Trophoblast cell (in vitro differentiated cells and primary cell): Measurements from ENCODE around the gene SLC6A2.

Source experiments
- DNase-seq, 2 donors: peaks; one replicate each; pipeline ENCODE4 v3.0.0-alpha.2; 2016
- H2AFZ ChIP-seq: 2 replicates; pipeline ENCODE4 v1.6.1; 2013; ENCODE audit warnings: low read length, moderate library complexity, mild to moderate bottlenecking; ENCODE audit not compliant: insufficient read depth, poor library complexity
- H2AK5ac ChIP-seq: 2 replicates; pipeline ENCODE4 v1.6.1; 2013; ENCODE audit warnings: mild to moderate bottlenecking, low read length
- H2BK120ac ChIP-seq: 2 replicates; pipeline ENCODE4 v1.6.1; 2013; ENCODE audit warnings: low read length, mild to moderate bottlenecking, moderate library complexity; ENCODE audit not compliant: insufficient read depth, poor library complexity
- H2BK12ac ChIP-seq: 2 replicates; pipeline ENCODE4 v1.6.1; 2013; ENCODE audit warnings: mild to moderate bottlenecking, low read length, moderate library complexity
- H2BK5ac ChIP-seq: 2 replicates; pipeline ENCODE4 v1.6.1; 2013; ENCODE audit warnings: low read length, low read depth, moderate library complexity, mild to moderate bottlenecking; ENCODE audit not compliant: poor library complexity
- H3K14ac ChIP-seq: 2 replicates; pipeline ENCODE4 v1.6.1; 2013; ENCODE audit warnings: mild to moderate bottlenecking, low read length
- H3K18ac ChIP-seq: 2 replicates; pipeline ENCODE4 v1.6.1; 2013; ENCODE audit warnings: mild to moderate bottlenecking, low read length
- H3K23ac ChIP-seq: 2 replicates; pipeline ENCODE4 v1.6.1; 2013; ENCODE audit warnings: low read length
- H3K27ac ChIP-seq: 2 replicates; pipeline ENCODE4 v1.5.1; 2013; ENCODE audit warnings: low read depth, mild to moderate bottlenecking, inconsistent platforms, low read length, moderate library complexity
- H3K27me3 ChIP-seq: 2 replicates; pipeline ENCODE4 v1.6.1; 2013; ENCODE audit warnings: inconsistent platforms, mild to moderate bottlenecking, low read length, moderate library complexity; ENCODE audit not compliant: insufficient read depth
- H3K36me3 ChIP-seq, 2 experiments: 1 replicate in 1 of 2; 2 replicates in 1 of 2; pipeline ENCODE4 v1.6.1; 2013; ENCODE audit warnings: low read length in 2 of 2, mild to moderate bottlenecking in 2 of 2, moderate library complexity in 1 of 2; ENCODE audit not compliant: insufficient read depth in 2 of 2, control insufficient read depth in 1 of 2
- H3K4ac ChIP-seq: 2 replicates; pipeline ENCODE4 v1.6.1; 2013; ENCODE audit warnings: low read depth, mild to moderate bottlenecking, low read length, moderate library complexity
- H3K4me1 ChIP-seq, 2 experiments: 1 replicate in 1 of 2; 2 replicates in 1 of 2; pipeline ENCODE4 v1.6.1; 2013; ENCODE audit warnings: low read length in 2 of 2, mild to moderate bottlenecking in 2 of 2, moderate library complexity in 1 of 2; ENCODE audit not compliant: insufficient read depth in 2 of 2, control insufficient read depth in 1 of 2
- H3K4me2 ChIP-seq: 2 replicates; pipeline ENCODE4 v1.6.1; 2013; ENCODE audit warnings: inconsistent platforms, mild to moderate bottlenecking, low read length, moderate library complexity
- H3K4me3 ChIP-seq: 2 replicates; pipeline ENCODE4 v1.5.1; 2013; ENCODE audit warnings: mild to moderate bottlenecking, low read depth, low read length, inconsistent platforms
- H3K79me1 ChIP-seq: one replicate; pipeline ENCODE4 v1.6.1; 2013; ENCODE audit warnings: low read length
- H3K79me2 ChIP-seq: 2 replicates; pipeline ENCODE4 v1.6.1; 2013; ENCODE audit warnings: low read length, mild to moderate bottlenecking; ENCODE audit not compliant: control insufficient read depth, insufficient read depth, poor library complexity
- H3K9ac ChIP-seq: 2 replicates; pipeline ENCODE4 v1.6.1; 2013; ENCODE audit warnings: mild to moderate bottlenecking, low read length
- H3K9me3 ChIP-seq: 2 replicates; pipeline ENCODE4 v1.6.1; 2013; ENCODE audit warnings: low read depth, mild to moderate bottlenecking, control low read depth, inconsistent platforms, low read length; ENCODE audit not compliant: insufficient read depth
- H4K12ac ChIP-seq: 2 replicates; pipeline ENCODE4 v1.6.1; 2013; ENCODE audit warnings: low read depth, mild to moderate bottlenecking, low read length, moderate library complexity
- H4K8ac ChIP-seq: 2 replicates; pipeline ENCODE4 v1.6.1; 2013; ENCODE audit warnings: low read depth, mild to moderate bottlenecking, low read length, moderate library complexity
- H4K91ac ChIP-seq: one replicate; pipeline ENCODE4 v1.6.1; 2013; ENCODE audit warnings: low read depth, mild to moderate bottlenecking, low read length, moderate library complexity
- WGBS: extraction: QIAGEN DNeasy Blood & Tissue Kit; methylation state at CpG from one replicate; pipeline ENCODE4 v1.1.7; 2013; ENCODE audit warnings: missing lambda C conversion rate; ENCODE audit not compliant: insufficient read length, insufficient coverage; ENCODE audit errors: extremely low coverage; 5-methylcytosine and 5-hydroxymethylcytosine counted together

SLC6A2 gene

GRCh38 chr16:55710466-55710865 lies 54.7 kb downstream of the SLC6A2 start:
- Histone ChIP-seq H2AK5ac (no peak overlapping the region), H2BK5ac (no peak overlapping the region), H3K9ac (no peak overlapping the region), H2BK12ac (no peak overlapping the region), H3K27ac (no peak overlapping the region), H3K23ac (no peak overlapping the region), H3K4me3 (no peak overlapping the region), H4K12ac (no peak overlapping the region), H3K4ac (no peak overlapping the region), H3K14ac (no peak overlapping the region), H3K9me3 (no peaks in the 10 kb centered on the region), H3K4me1 (no peaks in the 10 kb centered on the region), H3K27me3 (no peaks in the 10 kb centered on the region), H3K79me2 (no peaks in the 10 kb centered on the region), H3K4me2 (no peak overlapping the region), H3K18ac (no peak overlapping the region), H4K91ac (no peak overlapping the region), H3K36me3 (no peaks in the 10 kb centered on the region), H2AFZ (no peak overlapping the region), H4K8ac (no peak overlapping the region), H2BK120ac (no peak overlapping the region), H3K79me1 (no peaks in the 10 kb centered on the region)
- DNase-seq = peak in 1 of 2 donors; percentile 47
- no CpG with 5 or more reads among the region's 2 CpGs for WGBS

GRCh38 chr16:55711959-55712876 lies 56.4 kb downstream of the SLC6A2 start:
- H3K23ac ChIP-seq = no peak overlapping the region
- H2BK120ac ChIP-seq = no peak overlapping the region
- H3K4me2 ChIP-seq = no peak overlapping the region
- H2AK5ac ChIP-seq = no peak overlapping the region
- H3K9ac ChIP-seq = no peak overlapping the region
- no peaks in the 10 kb centered on the region for H3K4me1 ChIP-seq
- H3K27ac ChIP-seq = no peak overlapping the region
- no peak overlapping the region for H4K12ac ChIP-seq
- H3K36me3 ChIP-seq = no peaks in the 10 kb centered on the region
- no peak overlapping the region for H3K4ac ChIP-seq
- no peak overlapping the region for H2AFZ ChIP-seq
- no peaks in the 10 kb centered on the region for H3K27me3 ChIP-seq
- H2BK12ac ChIP-seq = no peak overlapping the region
- H2BK5ac ChIP-seq = no peak overlapping the region
- no peak overlapping the region for H3K18ac ChIP-seq
- H3K9me3 ChIP-seq = no peaks in the 10 kb centered on the region
- H4K8ac ChIP-seq = no peak overlapping the region
- no peaks in the 10 kb centered on the region for H3K79me1 ChIP-seq
- H3K4me3 ChIP-seq = no peak overlapping the region
- no peaks in the 10 kb centered on the region for H3K79me2 ChIP-seq
- no peak overlapping the region for H4K91ac ChIP-seq
- peak; percentile 58 to 89 for DNase-seq
- no CpG with 5 or more reads among the region's 10 CpGs for WGBS
- no peak overlapping the region for H3K14ac ChIP-seq

- no peaks in the 10 kb centered on the region for H3K79me2 ChIP-seq
- no peaks in the 10 kb centered on the region for H3K36me3 ChIP-seq
- H3K4ac ChIP-seq = no peak overlapping the region
- H3K4me2 ChIP-seq = no peak overlapping the region
- H2BK12ac ChIP-seq = no peak overlapping the region
- H2BK120ac ChIP-seq = no peak overlapping the region
- H3K14ac ChIP-seq = no peak overlapping the region
- H4K91ac ChIP-seq = no peak overlapping the region
- no peak overlapping the region for H3K9ac ChIP-seq
- no peak overlapping the region for H2BK5ac ChIP-seq
- H3K23ac ChIP-seq = no peak overlapping the region
- no peak for DNase-seq
- H2AK5ac ChIP-seq = no peak overlapping the region
- H4K12ac ChIP-seq = no peak overlapping the region
- no peak overlapping the region for H3K4me3 ChIP-seq
- H3K18ac ChIP-seq = no peak overlapping the region
- H2AFZ ChIP-seq = no peak overlapping the region
- H3K27me3 ChIP-seq = no peaks in the 10 kb centered on the region
- no peaks in the 10 kb centered on the region for H3K9me3 ChIP-seq
- H3K79me1 ChIP-seq = no peaks in the 10 kb centered on the region
- H4K8ac ChIP-seq = no peak overlapping the region
- no peaks in the 10 kb centered on the region for H3K4me1 ChIP-seq
- no peak overlapping the region for H3K27ac ChIP-seq
- no CpG with 5 or more reads among the region's 1 CpG for WGBS
These were observed 57.3 kb downstream of the SLC6A2 start for GRCh38 chr16:55713103-55713502.

- Histone ChIP-seq H3K23ac (no peak overlapping the region), H2AK5ac (no peak overlapping the region), H3K18ac (no peak overlapping the region), H2AFZ (no peak overlapping the region), H4K91ac (no peak overlapping the region), H3K9me3 (no peaks in the 10 kb centered on the region), H2BK120ac (no peak overlapping the region), H3K27me3 (no peaks in the 10 kb centered on the region), H3K9ac (no peak overlapping the region), H3K4ac (no peak overlapping the region), H3K4me2 (no peak overlapping the region), H3K14ac (no peak overlapping the region), H2BK12ac (no peak overlapping the region), H2BK5ac (no peak overlapping the region), H3K27ac (no peak overlapping the region), H4K12ac (no peak overlapping the region), H3K4me1 (no peaks in the 10 kb centered on the region), H3K79me2 (no peaks in the 10 kb centered on the region), H4K8ac (no peak overlapping the region), H3K79me1 (no peaks in the 10 kb centered on the region), H3K36me3 (no peaks in the 10 kb centered on the region), H3K4me3 (no peak overlapping the region)
- DNase-seq = no peak
- WGBS = no CpG with 5 or more reads among the region's 3 CpGs
These were observed 61.5 kb downstream of the SLC6A2 start for GRCh38 chr16:55717326-55717725.
